KMS-11 (cell line): ENCODE measurements around the gene TMTC1.

Experiments used
- H2AFZ ChIP-seq: fragments of 200-600 bp; sonication (generic); 2 replicates; pipeline ENCODE4 v1.6.1; 2016; ENCODE audit warnings: antibody characterized with exemption, mixed run types, low read depth
- H3K27ac ChIP-seq: fragments of 200-600 bp; sonication (generic); 2 replicates; pipeline ENCODE4 v1.6.1; 2016; ENCODE audit warnings: mild to moderate bottlenecking, mixed run types
- H3K27me3 ChIP-seq: fragments of 200-600 bp; sonication (generic); 2 replicates; pipeline ENCODE4 v1.6.1; 2017; ENCODE audit warnings: mild to moderate bottlenecking, low read depth, mixed run types, moderate library complexity; ENCODE audit not compliant: insufficient read depth
- H3K36me3 ChIP-seq: fragments of 200-600 bp; sonication (generic); 2 replicates; pipeline ENCODE4 v1.6.1; 2017; ENCODE audit warnings: mild to moderate bottlenecking, mixed run types; ENCODE audit not compliant: insufficient read depth
- H3K4me1 ChIP-seq: fragments of 200-600 bp; sonication (generic); 2 replicates; pipeline ENCODE4 v1.6.1; 2016; ENCODE audit warnings: mild to moderate bottlenecking, low read depth, mixed run types; ENCODE audit not compliant: poor library complexity, severe bottlenecking
- H3K4me2 ChIP-seq: fragments of 200-600 bp; sonication (generic); 2 replicates; pipeline ENCODE4 v1.7.0; 2016; ENCODE audit warnings: mild to moderate bottlenecking, mixed run types
- H3K4me3 ChIP-seq: fragments of 200-600 bp; sonication (generic); IDR thresholded peaks from 2 replicates; pipeline ENCODE4 v1.6.1; 2017; ENCODE audit warnings: low read depth, low read length, mixed read lengths; ENCODE audit not compliant: insufficient read depth
- H3K79me2 ChIP-seq: fragments of 200-600 bp; sonication (generic); 2 replicates; pipeline ENCODE4 v1.6.1; 2016; ENCODE audit warnings: low read depth, mixed run types; ENCODE audit not compliant: insufficient read depth
- H3K9ac ChIP-seq: fragments of 200-600 bp; sonication (generic); 2 replicates; pipeline ENCODE4 v1.6.1; 2016; ENCODE audit warnings: mild to moderate bottlenecking, mixed run types
- H4K20me1 ChIP-seq: fragments of 200-600 bp; sonication (generic); 2 replicates; pipeline ENCODE4 v1.6.1; 2016; ENCODE audit warnings: mild to moderate bottlenecking, mixed run types; ENCODE audit not compliant: insufficient read depth
- CTCF ChIP-seq: fragments of 200-600 bp; sonication (generic); conservative IDR thresholded peaks from 2 replicates; pipeline ENCODE4 v1.6.1; 2017; ENCODE audit warnings: low read depth, mild to moderate bottlenecking, antibody characterized with exemption, low read length, moderate library complexity, mixed read lengths

Gene TMTC1

GRCh38 chr12:29545102-29545467, 238.7 kb downstream of the TMTC1 start:
- no peaks in the 10 kb centered on the region for H3K79me2 ChIP-seq
- peak overlapping the region; percentile 36; the same call in 1 of the 2 replicates for H3K4me2 ChIP-seq
- no peak for TF ChIP-seq CTCF

GRCh38 chr12:29544428-29545101, 239.2 kb downstream of the TMTC1 start:
- Histone ChIP-seq H3K27ac (peak overlapping the region; percentile 48; the same call in 1 of the 2 replicates), H3K4me2 (peak overlapping the region; percentile 36; the same call in 1 of the 2 replicates), H3K36me3 (no peaks in the 10 kb centered on the region), H3K79me2 (no peaks in the 10 kb centered on the region), H3K4me3 (no peak overlapping the region), H3K9ac (no peak overlapping the region), H4K20me1 (no peaks in the 10 kb centered on the region), H3K27me3 (no peaks in the 10 kb centered on the region), H2AFZ (no peak overlapping the region), H3K4me1 (peaks cover 28% of the 10 kb centered on the region)
- TF ChIP-seq CTCF: no peak

More at GRCh38 chr12:29545102-29545467, 238.7 kb downstream of the TMTC1 start:
- Histone ChIP-seq H2AFZ (no peak overlapping the region), H4K20me1 (no peaks in the 10 kb centered on the region), H3K4me3 (no peak overlapping the region), H3K4me1 (peaks cover 28% of the 10 kb centered on the region), H3K36me3 (no peaks in the 10 kb centered on the region), H3K27me3 (no peaks in the 10 kb centered on the region), H3K27ac (peak overlapping the region; percentile 48; the same call in 1 of the 2 replicates), H3K9ac (no peak overlapping the region)

GRCh38 chr12:29543036-29543435, 240.7 kb downstream of the TMTC1 start:
- Histone ChIP-seq H3K4me2 (no peak overlapping the region), H3K36me3 (no peaks in the 10 kb centered on the region), H3K79me2 (no peaks in the 10 kb centered on the region)

GRCh38 chr12:29537298-29537697, 246.4 kb downstream of the TMTC1 start:
- Histone ChIP-seq H3K36me3 (no peaks in the 10 kb centered on the region), H3K9ac (no peak overlapping the region), H3K27ac (no peak overlapping the region)

More at GRCh38 chr12:29543036-29543435, 240.7 kb downstream of the TMTC1 start:
- no peaks in the 10 kb centered on the region for H4K20me1 ChIP-seq
- H3K4me1 ChIP-seq: peaks cover 28% of the 10 kb centered on the region
- H3K27me3 ChIP-seq: no peaks in the 10 kb centered on the region
- H3K9ac ChIP-seq: no peak overlapping the region
- no peak for TF ChIP-seq CTCF
- no peak overlapping the region for H3K27ac ChIP-seq
- no peak overlapping the region for H2AFZ ChIP-seq
- no peak overlapping the region for H3K4me3 ChIP-seq

More at GRCh38 chr12:29537298-29537697, 246.4 kb downstream of the TMTC1 start:
- H4K20me1 ChIP-seq: no peaks in the 10 kb centered on the region
- no peaks in the 10 kb centered on the region for H3K79me2 ChIP-seq
- H3K4me3 ChIP-seq: no peak overlapping the region
- H3K4me2 ChIP-seq: no peak overlapping the region
- no peak for TF ChIP-seq CTCF
- H3K4me1 ChIP-seq: no peaks in the 10 kb centered on the region
- H3K27me3 ChIP-seq: no peaks in the 10 kb centered on the region
- no peak overlapping the region for H2AFZ ChIP-seq
